Neural cell (in vitro differentiated cells): Measurements from ENCODE around the gene ST3GAL4.

ENCODE experiments used
- EP300 ChIP-seq: fragments of 450-650 bp; conservative IDR thresholded peaks from 2 replicates; pipeline ENCODE4 v1.6.1; 2014; ENCODE audit warnings: antibody characterized with exemption, mild to moderate bottlenecking, moderate library complexity; ENCODE audit not compliant: poor library complexity, severe bottlenecking
- MXI1 ChIP-seq: fragments of 450-650 bp; conservative IDR thresholded peaks from 2 replicates; pipeline ENCODE4 v1.6.1; 2014; ENCODE audit warnings: antibody characterized with exemption, mild to moderate bottlenecking; ENCODE audit not compliant: poor library complexity, severe bottlenecking
- TAF1 ChIP-seq: IDR thresholded peaks from 2 replicates; pipeline ENCODE4 v1.6.1; 2012; ENCODE audit warnings: low read depth
- TF ChIP-seq, protein P1 (sequence below): IDR thresholded peaks from 2 replicates; pipeline ENCODE4 v1.6.1; 2012; ENCODE audit warnings: borderline replicate concordance
- TF ChIP-seq, protein P2 (sequence below): fragments of 450-650 bp; IDR thresholded peaks from 2 replicates; pipeline ENCODE4 v1.5.1; 2014; ENCODE audit warnings: antibody characterized with exemption, mild to moderate bottlenecking, moderate library complexity; ENCODE audit not compliant: poor library complexity, severe bottlenecking

DNA sequence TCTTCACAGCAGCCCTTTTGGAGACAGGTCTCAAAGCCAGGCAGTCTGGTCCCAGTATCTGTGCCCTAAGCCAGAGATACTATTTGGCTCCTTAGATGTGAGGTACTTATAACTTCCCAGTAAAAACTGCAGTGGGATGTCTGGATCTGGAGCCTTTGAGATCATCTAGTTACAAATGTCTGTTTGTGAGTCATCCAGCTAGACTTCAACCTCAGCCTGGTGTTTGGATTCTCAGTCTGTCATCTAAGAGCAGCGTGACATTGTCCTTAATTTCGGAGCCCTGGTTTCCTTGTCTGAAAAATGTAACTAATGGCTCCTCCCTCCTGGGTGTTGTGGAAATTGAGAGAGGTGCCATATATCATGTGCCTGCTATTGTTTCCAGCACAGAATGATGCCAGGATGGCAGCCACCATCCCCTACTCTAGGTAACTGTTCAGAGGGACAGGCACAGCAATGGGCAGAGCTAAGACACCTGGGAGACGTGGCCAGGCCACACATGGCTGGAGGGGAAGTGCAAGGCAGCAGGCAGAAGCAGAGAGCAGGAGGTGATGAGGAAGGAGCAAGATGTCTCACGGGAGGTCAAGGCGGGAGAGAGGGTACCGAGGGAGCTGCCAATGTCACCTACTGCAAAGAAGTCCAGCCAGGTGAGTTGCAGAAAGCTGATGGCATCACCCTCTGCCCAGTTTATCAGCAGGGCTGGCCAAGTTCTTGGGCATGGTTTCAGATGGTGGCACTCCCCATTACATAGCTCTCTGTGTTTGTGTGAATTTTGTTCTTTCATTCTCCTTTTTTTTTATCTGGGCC is 20.6 kb upstream of the ST3GAL4 start:
- TF ChIP-seq MXI1 (no peak), TAF1 (no peak), EP300 (no peak)
- TF ChIP-seq, protein P1, sequence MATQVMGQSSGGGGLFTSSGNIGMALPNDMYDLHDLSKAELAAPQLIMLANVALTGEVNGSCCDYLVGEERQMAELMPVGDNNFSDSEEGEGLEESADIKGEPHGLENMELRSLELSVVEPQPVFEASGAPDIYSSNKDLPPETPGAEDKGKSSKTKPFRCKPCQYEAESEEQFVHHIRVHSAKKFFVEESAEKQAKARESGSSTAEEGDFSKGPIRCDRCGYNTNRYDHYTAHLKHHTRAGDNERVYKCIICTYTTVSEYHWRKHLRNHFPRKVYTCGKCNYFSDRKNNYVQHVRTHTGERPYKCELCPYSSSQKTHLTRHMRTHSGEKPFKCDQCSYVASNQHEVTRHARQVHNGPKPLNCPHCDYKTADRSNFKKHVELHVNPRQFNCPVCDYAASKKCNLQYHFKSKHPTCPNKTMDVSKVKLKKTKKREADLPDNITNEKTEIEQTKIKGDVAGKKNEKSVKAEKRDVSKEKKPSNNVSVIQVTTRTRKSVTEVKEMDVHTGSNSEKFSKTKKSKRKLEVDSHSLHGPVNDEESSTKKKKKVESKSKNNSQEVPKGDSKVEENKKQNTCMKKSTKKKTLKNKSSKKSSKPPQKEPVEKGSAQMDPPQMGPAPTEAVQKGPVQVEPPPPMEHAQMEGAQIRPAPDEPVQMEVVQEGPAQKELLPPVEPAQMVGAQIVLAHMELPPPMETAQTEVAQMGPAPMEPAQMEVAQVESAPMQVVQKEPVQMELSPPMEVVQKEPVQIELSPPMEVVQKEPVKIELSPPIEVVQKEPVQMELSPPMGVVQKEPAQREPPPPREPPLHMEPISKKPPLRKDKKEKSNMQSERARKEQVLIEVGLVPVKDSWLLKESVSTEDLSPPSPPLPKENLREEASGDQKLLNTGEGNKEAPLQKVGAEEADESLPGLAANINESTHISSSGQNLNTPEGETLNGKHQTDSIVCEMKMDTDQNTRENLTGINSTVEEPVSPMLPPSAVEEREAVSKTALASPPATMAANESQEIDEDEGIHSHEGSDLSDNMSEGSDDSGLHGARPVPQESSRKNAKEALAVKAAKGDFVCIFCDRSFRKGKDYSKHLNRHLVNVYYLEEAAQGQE = no peak
- TF ChIP-seq, protein P2, sequence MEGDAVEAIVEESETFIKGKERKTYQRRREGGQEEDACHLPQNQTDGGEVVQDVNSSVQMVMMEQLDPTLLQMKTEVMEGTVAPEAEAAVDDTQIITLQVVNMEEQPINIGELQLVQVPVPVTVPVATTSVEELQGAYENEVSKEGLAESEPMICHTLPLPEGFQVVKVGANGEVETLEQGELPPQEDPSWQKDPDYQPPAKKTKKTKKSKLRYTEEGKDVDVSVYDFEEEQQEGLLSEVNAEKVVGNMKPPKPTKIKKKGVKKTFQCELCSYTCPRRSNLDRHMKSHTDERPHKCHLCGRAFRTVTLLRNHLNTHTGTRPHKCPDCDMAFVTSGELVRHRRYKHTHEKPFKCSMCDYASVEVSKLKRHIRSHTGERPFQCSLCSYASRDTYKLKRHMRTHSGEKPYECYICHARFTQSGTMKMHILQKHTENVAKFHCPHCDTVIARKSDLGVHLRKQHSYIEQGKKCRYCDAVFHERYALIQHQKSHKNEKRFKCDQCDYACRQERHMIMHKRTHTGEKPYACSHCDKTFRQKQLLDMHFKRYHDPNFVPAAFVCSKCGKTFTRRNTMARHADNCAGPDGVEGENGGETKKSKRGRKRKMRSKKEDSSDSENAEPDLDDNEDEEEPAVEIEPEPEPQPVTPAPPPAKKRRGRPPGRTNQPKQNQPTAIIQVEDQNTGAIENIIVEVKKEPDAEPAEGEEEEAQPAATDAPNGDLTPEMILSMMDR = no peak
